T-helper 2 cell treated with Interferon-gamma antibody and Interleukin-4, amounts not matched to agents 5 μg/mL and 100 μg/mL, for 36 hours (primary cell): ENCODE results near the gene MFAP4.

Experiments used
- DNase-seq: peaks from one replicate; pipeline ENCODE4 v3.0.0; 2021; ENCODE audit warnings: low spot score
- H3K27ac Mint-ChIP-seq: one replicate; pipeline ENCODE4 v1.8.0; 2021; ENCODE audit warnings: mild to moderate bottlenecking, mixed read lengths
- H3K27me3 Mint-ChIP-seq: one replicate; pipeline ENCODE4 v1.8.0; 2021; ENCODE audit warnings: low read depth, mixed read lengths
- H3K36me3 Mint-ChIP-seq: one replicate; pipeline ENCODE4 v1.8.0; 2021; ENCODE audit warnings: low read depth, mixed read lengths
- H3K4me1 Mint-ChIP-seq: one replicate; pipeline ENCODE4 v1.8.0; 2021; ENCODE audit warnings: low read depth, mixed read lengths
- H3K4me3 Mint-ChIP-seq: one replicate; pipeline ENCODE4 v1.8.0; 2022; ENCODE audit warnings: mild to moderate bottlenecking, moderate library complexity, mixed read lengths
- H3K9me3 Mint-ChIP-seq: one replicate; pipeline ENCODE4 v1.8.0; 2021; ENCODE audit warnings: mixed read lengths

Gene MFAP4

GRCh38 chr17:19347323-19348080, 39.5 kb downstream of the MFAP4 start:
- Mint-ChIP-seq H3K4me1 (no peaks in the 10 kb centered on the region), H3K27me3 (peaks cover 11% of the 10 kb centered on the region), H3K36me3 (no peaks in the 10 kb centered on the region), H3K9me3 (no peaks in the 10 kb centered on the region), H3K27ac (no peak overlapping the region), H3K4me3 (no peak overlapping the region)
- DNase-seq, result no peak

- peaks cover 8% of the 10 kb centered on the region for H3K27me3 Mint-ChIP-seq
- no peaks in the 10 kb centered on the region for H3K9me3 Mint-ChIP-seq
- H3K4me1 Mint-ChIP-seq, result no peaks in the 10 kb centered on the region
- H3K4me3 Mint-ChIP-seq, result no peak overlapping the region
- DNase-seq, result no peak
- no peak overlapping the region for H3K27ac Mint-ChIP-seq
- H3K36me3 Mint-ChIP-seq, result no peaks in the 10 kb centered on the region
These were observed 40.4 kb downstream of the MFAP4 start for GRCh38 chr17:19346351-19347255.

- no peak overlapping the region for H3K27ac Mint-ChIP-seq
- H3K27me3 Mint-ChIP-seq, result peaks cover 3% of the 10 kb centered on the region
- no peaks in the 10 kb centered on the region for H3K9me3 Mint-ChIP-seq
- DNase-seq, result no peak
- H3K36me3 Mint-ChIP-seq, result no peaks in the 10 kb centered on the region
- no peak overlapping the region for H3K4me3 Mint-ChIP-seq
- H3K4me1 Mint-ChIP-seq, result no peaks in the 10 kb centered on the region
These were observed 41.3 kb downstream of the MFAP4 start for GRCh38 chr17:19345486-19346350.

GRCh38 chr17:19345067-19345460, 41.9 kb downstream of the MFAP4 start:
- Mint-ChIP-seq H3K27ac (no peak overlapping the region), H3K4me3 (no peak overlapping the region), H3K27me3 (peaks cover 3% of the 10 kb centered on the region), H3K9me3 (no peaks in the 10 kb centered on the region), H3K4me1 (no peaks in the 10 kb centered on the region), H3K36me3 (no peaks in the 10 kb centered on the region)
- DNase-seq, result no peak

GRCh38 chr17:19344311-19345066, 42.5 kb downstream of the MFAP4 start:
- no peak for DNase-seq
- H3K36me3 Mint-ChIP-seq, result no peaks in the 10 kb centered on the region

GRCh38 chr17:19343671-19344151, 43.3 kb downstream of the MFAP4 start:
- Mint-ChIP-seq H3K9me3 (no peaks in the 10 kb centered on the region), H3K27ac (no peak overlapping the region), H3K27me3 (no peaks in the 10 kb centered on the region), H3K4me1 (no peaks in the 10 kb centered on the region), H3K36me3 (no peaks in the 10 kb centered on the region), H3K4me3 (no peak overlapping the region)
- no peak for DNase-seq

More at GRCh38 chr17:19344311-19345066, 42.5 kb downstream of the MFAP4 start:
- Mint-ChIP-seq H3K9me3 (no peaks in the 10 kb centered on the region), H3K4me1 (no peaks in the 10 kb centered on the region), H3K27ac (no peak overlapping the region), H3K27me3 (no peaks in the 10 kb centered on the region), H3K4me3 (no peak overlapping the region)

GRCh38 chr17:19343256-19343630, 43.7 kb downstream of the MFAP4 start:
- H3K27me3 Mint-ChIP-seq, result no peaks in the 10 kb centered on the region
- H3K4me3 Mint-ChIP-seq, result no peak overlapping the region
- no peaks in the 10 kb centered on the region for H3K9me3 Mint-ChIP-seq
- DNase-seq, result no peak
- H3K36me3 Mint-ChIP-seq, result no peaks in the 10 kb centered on the region
- no peaks in the 10 kb centered on the region for H3K4me1 Mint-ChIP-seq
- H3K27ac Mint-ChIP-seq, result no peak overlapping the region

- Mint-ChIP-seq H3K4me3 (no peak overlapping the region), H3K27me3 (no peaks in the 10 kb centered on the region), H3K36me3 (no peaks in the 10 kb centered on the region), H3K9me3 (no peaks in the 10 kb centered on the region), H3K4me1 (no peaks in the 10 kb centered on the region), H3K27ac (no peak overlapping the region)
- no peak for DNase-seq
These were observed 44.3 kb downstream of the MFAP4 start for GRCh38 chr17:19342611-19343255.

- DNase-seq, result no peak
- no peaks in the 10 kb centered on the region for H3K27me3 Mint-ChIP-seq
- no peaks in the 10 kb centered on the region for H3K36me3 Mint-ChIP-seq
- H3K9me3 Mint-ChIP-seq, result no peaks in the 10 kb centered on the region
- no peak overlapping the region for H3K27ac Mint-ChIP-seq
- no peaks in the 10 kb centered on the region for H3K4me1 Mint-ChIP-seq
- no peak overlapping the region for H3K4me3 Mint-ChIP-seq
These were observed 45.1 kb downstream of the MFAP4 start for GRCh38 chr17:19341641-19342610.

GRCh38 chr17:19341211-19341631, 45.8 kb downstream of the MFAP4 start:
- Mint-ChIP-seq H3K4me3 (no peak overlapping the region), H3K4me1 (no peaks in the 10 kb centered on the region), H3K9me3 (no peaks in the 10 kb centered on the region), H3K27me3 (no peaks in the 10 kb centered on the region), H3K27ac (no peak overlapping the region), H3K36me3 (no peaks in the 10 kb centered on the region)
- no peak for DNase-seq

GRCh38 chr17:19339341-19339815, 47.6 kb downstream of the MFAP4 start:
- Mint-ChIP-seq H3K4me3 (no peak overlapping the region), H3K27ac (no peak overlapping the region), H3K9me3 (no peaks in the 10 kb centered on the region), H3K27me3 (no peaks in the 10 kb centered on the region), H3K4me1 (no peaks in the 10 kb centered on the region), H3K36me3 (no peaks in the 10 kb centered on the region)
- no peak for DNase-seq
